Ovary (tissue), 9 donors: ENCODE results near the gene ASRGL1. TPM values are rescaled to one million over a fixed set of nuclear protein-coding genes. Genes with fewer than 3 reads are reported as not detected.

Experiments used
- DNase-seq, 5 donors: peaks; one replicate each; pipeline ENCODE4 v3.0.0-alpha.2; 2019 to 2020
- H3K27ac ChIP-seq, 2 donors: fragments of 200-600 bp; one replicate each; pipeline versions ENCODE4 v1.5.1 to v1.8.0; 2019 to 2022
- H3K27me3 ChIP-seq: fragments of 200-600 bp; one replicate; pipeline ENCODE4 v1.8.0; 2022
- H3K36me3 ChIP-seq: fragments of 200-600 bp; sonication (generic); one replicate; pipeline ENCODE4 v1.5.1; 2019
- H3K4me1 ChIP-seq: one replicate; pipeline ENCODE4 v1.8.1; 2013; ENCODE audit warnings: mild to moderate bottlenecking, moderate library complexity; ENCODE audit not compliant: insufficient read depth
- H3K4me3 ChIP-seq: fragments of 200-600 bp; sonication (generic); one replicate; pipeline ENCODE4 v1.5.1; 2017
- H3K9me3 ChIP-seq, 2 donors: fragments of 200-600 bp in 1 of 2; sonication (generic) in 1 of 2; one replicate each; pipeline versions ENCODE4 v1.5.1 to v1.8.1; 2013 to 2019; ENCODE audit warnings: mild to moderate bottlenecking in 1 of 2, moderate library complexity in 1 of 2
- CTCF ChIP-seq, 3 donors: fragments of 450-650 bp in 2 of 3; fragments of 200-600 bp in 1 of 3; IDR thresholded peaks; one replicate each; pipeline versions ENCODE4 v1.5.1 to v1.8.0; 2016 to 2022; ENCODE audit warnings: antibody characterized with exemption in 3 of 3, mild to moderate bottlenecking in 1 of 3
- EP300 ChIP-seq: sonication (generic); formaldehyde crosslinking; IDR thresholded peaks from one replicate; pipeline ENCODE4 v1.6.1; 2017; ENCODE audit warnings: antibody characterized with exemption
- POLR2A ChIP-seq: fragments of 450-650 bp; IDR thresholded peaks from one replicate; pipeline ENCODE4 v1.6.1; 2017; ENCODE audit warnings: antibody characterized with exemption, mild to moderate bottlenecking, moderate library complexity
- WGBS, 3 donors: extraction: QIAGEN DNeasy Blood & Tissue Kit in 1 of 3; methylation state at CpG; one replicate each; pipeline versions ENCODE4 v1.1.5 to v1.1.7; 2013 to 2017; 5-methylcytosine and 5-hydroxymethylcytosine counted together
- intact Hi-C, 4 donors: fragments of 100-400 bp; cut with DNase I; formaldehyde crosslinking; loops; one replicate each; pipeline versions ENCODE4 v1.11.0 to v1.15.1; 2022 to 2023
- polyA plus RNA-seq, 2 donors: library from polyadenylated mRNA; stranded (reverse); fragments of 200-250 nt in 1 of 2; fragments of 350-450 nt in 1 of 2; fragmentation: Illumina TruSeq in 1 of 2; extraction: RNeasy Lipid Tissue Mini Kit (QIAGEN cat#74804) in 1 of 2; gene quantifications; one replicate each; pipeline ENCODE4 v1.2.3, GENCODE V29; 2013 to 2014
- total RNA-seq, 7 donors: library from RNA; depleted of rRNA in 2 of 7; stranded (reverse); fragments of >200 nt in 2 of 7; fragmentation: NEBNext Ultra II Directional in 3 of 7; extraction: Animal tissue kit (Norgen Biotek cat#: 25700) in 3 of 7; gene quantifications; one replicate each; pipeline versions ENCODE4 v1.1.0 to v1.2.4, GENCODE V29; 2016 to 2023
- donor health status: DM: no; HTN: no; CAD: no; lungs with moderate emphysema.
- donor health status: DM: no; HTN: no; CAD: no.
- donor health status: Bipolar disorder and iron deficiency.
- donor health status: DM: yes; HTN: yes; CAD: no.
- donor health status: DM: no; HTN: no; CAD: no.
- donor health status: DM: yes; HTN: yes; CAD: no.

ASRGL1 gene
- total and polyA plus RNA-seq, 9 donors = 1.6 to 143 (median 9.8) TPM

GRCh38 chr11:62427630-62428233, 90.5 kb downstream of the ASRGL1 start:
- H3K36me3 ChIP-seq = no peaks in the 10 kb centered on the region
- H3K27ac ChIP-seq = no peak overlapping the region
- H3K9me3 ChIP-seq = no peaks in the 10 kb centered on the region
- no peak overlapping the region for H3K4me3 ChIP-seq
- no peak for DNase-seq
- no peaks in the 10 kb centered on the region for H3K27me3 ChIP-seq
- intact Hi-C loops = loop anchor here in 1 of 4 donors (10.0 kb wide), 1 partner anchor 267 kb away; no protein-coding TSS in a partner anchor
- TF ChIP-seq POLR2A (no peak), EP300 (no peak), CTCF (IDR thresholded peaks at IDR 0.05) (no peak)
- H3K4me1 ChIP-seq = peaks cover 2% of the 10 kb centered on the region
- 45 to 49% (median 47%) methylated on average over 6 of the region's 6 CpGs for WGBS, 3 donors

GRCh38 chr11:62428871-62429560, 91.8 kb downstream of the ASRGL1 start:
- H3K27ac ChIP-seq = no peak overlapping the region
- DNase-seq = no peak
- no peaks in the 10 kb centered on the region for H3K27me3 ChIP-seq
- WGBS, 3 donors = 49 to 58% (median 53%) methylated on average over 8 of the region's 8 CpGs
- intact Hi-C loops = loop anchor here in 1 of 4 donors (10.0 kb wide), 1 partner anchor 266 kb away; no protein-coding TSS in a partner anchor
- H3K4me1 ChIP-seq = peaks cover 7% of the 10 kb centered on the region
- no peaks in the 10 kb centered on the region for H3K36me3 ChIP-seq
- no peaks in the 10 kb centered on the region for H3K9me3 ChIP-seq
- TF ChIP-seq POLR2A = no peak
- no peak overlapping the region for H3K4me3 ChIP-seq

GRCh38 chr11:62430425-62430824, 93.2 kb downstream of the ASRGL1 start:
- intact Hi-C loops = loop anchor here in 1 of 4 donors (5.0 kb wide), 1 partner anchor 112 kb away; no protein-coding TSS in a partner anchor
- 45 to 65% (median 48%) methylated on average over 3 of the region's 3 CpGs for WGBS, 3 donors
- no peaks in the 10 kb centered on the region for H3K36me3 ChIP-seq
- no peak overlapping the region for H3K4me3 ChIP-seq
- no peaks in the 10 kb centered on the region for H3K27me3 ChIP-seq
- H3K4me1 ChIP-seq = peaks cover 10% of the 10 kb centered on the region
- H3K27ac ChIP-seq = no peak overlapping the region
- DNase-seq = no peak
- TF ChIP-seq EP300 (no peak), CTCF (IDR thresholded peaks at IDR 0.05) (no peak), POLR2A (no peak)
- H3K9me3 ChIP-seq = no peaks in the 10 kb centered on the region

GRCh38 chr11:62431171-62431901, 94.1 kb downstream of the ASRGL1 start:
- Histone ChIP-seq H3K27ac (no peak overlapping the region), H3K27me3 (no peaks in the 10 kb centered on the region), H3K4me3 (no peak overlapping the region), H3K4me1 (peaks cover 13% of the 10 kb centered on the region), H3K36me3 (no peaks in the 10 kb centered on the region), H3K9me3 (no peaks in the 10 kb centered on the region)
- intact Hi-C loops = loop anchor here in 1 of 4 donors (5.0 kb wide), 1 partner anchor 111 kb away; no protein-coding TSS in a partner anchor
- WGBS, 3 donors = 66 to 81% (median 75%) methylated on average over 11 of the region's 11 CpGs
- no peak for TF ChIP-seq POLR2A
- TF ChIP-seq EP300 = no peak
- no peak for TF ChIP-seq CTCF (IDR thresholded peaks at IDR 0.05)
- no peak for DNase-seq
